Neural progenitor cell (in vitro differentiated cells): Measurements from ENCODE around the gene PPP1R18. TPM values are rescaled to one million over a fixed set of nuclear protein-coding genes. Genes with fewer than 3 reads are reported as not detected.
"Not testable (repeated sequence)": the region's sequence is repeated elsewhere in the genome, so short reads cannot be mapped to it uniquely, and the experiment has no call there.

Source experiments
- DNase-seq: peaks from one replicate; pipeline ENCODE4 v3.0.0-alpha.2; 2016; ENCODE audit warnings: low spot score
- H2AFZ ChIP-seq: fragments of 200-600 bp; sonication (generic); replicated peaks from 2 replicates; pipeline ENCODE4 v1.6.1; 2016; ENCODE audit warnings: antibody characterized with exemption
- H3F3A ChIP-seq: fragments of 200-600 bp; sonication (generic); 2 replicates; pipeline ENCODE4 v1.6.1; 2016; ENCODE audit warnings: antibody characterized with exemption, low read depth
- H3K27ac ChIP-seq: fragments of 200-600 bp; sonication (generic); 2 replicates; pipeline ENCODE4 v1.5.1; 2016; ENCODE audit warnings: mild to moderate bottlenecking
- H3K27me3 ChIP-seq: fragments of 200-600 bp; sonication (generic); 2 replicates; pipeline ENCODE4 v1.6.1; 2016; ENCODE audit warnings: mild to moderate bottlenecking, moderate library complexity
- H3K36me3 ChIP-seq: fragments of 200-600 bp; sonication (generic); 2 replicates; pipeline ENCODE4 v1.5.1; 2016
- H3K4me1 ChIP-seq: fragments of 200-600 bp; sonication (generic); 2 replicates; pipeline ENCODE4 v1.6.1; 2016; ENCODE audit warnings: mixed run types
- H3K4me2 ChIP-seq: fragments of 200-600 bp; sonication (generic); 2 replicates; pipeline ENCODE4 v1.6.1; 2016
- H3K4me3 ChIP-seq: fragments of 200-600 bp; sonication (generic); 2 replicates; pipeline ENCODE4 v1.5.1; 2016
- H3K79me2 ChIP-seq: fragments of 200-600 bp; sonication (generic); 2 replicates; pipeline ENCODE4 v1.6.1; 2016; ENCODE audit warnings: low read depth
- H3K9ac ChIP-seq: fragments of 200-600 bp; sonication (generic); 2 replicates; pipeline ENCODE4 v1.6.1; 2016
- H3K9me3 ChIP-seq: fragments of 200-600 bp; sonication (generic); 2 replicates; pipeline ENCODE4 v1.5.1; 2016; ENCODE audit warnings: low read depth
- H4K20me1 ChIP-seq: fragments of 200-600 bp; sonication (generic); 2 replicates; pipeline ENCODE4 v1.6.1; 2016; ENCODE audit warnings: low read depth
- H3K27ac Mint-ChIP-seq: 3 replicates; pipeline ENCODE4 v1.8.0; 2021; ENCODE audit warnings: mixed read lengths
- H3K27me3 Mint-ChIP-seq: 2 replicates; pipeline ENCODE4 v1.8.0; 2022; ENCODE audit warnings: low read depth, mild to moderate bottlenecking, inconsistent platforms, moderate library complexity, mixed read lengths; ENCODE audit not compliant: insufficient read depth
- H3K36me3 Mint-ChIP-seq: 3 replicates; pipeline ENCODE4 v1.8.0; 2021; ENCODE audit warnings: mixed read lengths
- H3K4me1 Mint-ChIP-seq: 3 replicates; pipeline ENCODE4 v1.8.0; 2021; ENCODE audit warnings: mixed read lengths
- H3K4me3 Mint-ChIP-seq: 3 replicates; pipeline ENCODE4 v1.8.0; 2021; ENCODE audit warnings: mild to moderate bottlenecking, moderate library complexity, mixed read lengths
- H3K9me3 Mint-ChIP-seq: 3 replicates; pipeline ENCODE4 v1.8.0; 2020; ENCODE audit warnings: mixed read lengths
- EZH2 ChIP-seq: fragments of 200-600 bp; sonication (generic); IDR thresholded peaks from 2 replicates; pipeline ENCODE4 v1.6.1; 2017; ENCODE audit warnings: antibody characterized with exemption, mild to moderate bottlenecking, moderate library complexity
- EZH2phosphoT487 ChIP-seq: fragments of 200-600 bp; sonication (generic); IDR thresholded peaks from 2 replicates; pipeline ENCODE4 v1.6.1; 2017; ENCODE audit warnings: antibody characterized with exemption
- total RNA-seq: library from RNA; depleted of rRNA; stranded (reverse); fragments of >200 nt; gene quantifications from 2 replicates; pipeline ENCODE4 v1.2.3, GENCODE V29; 2015; ENCODE audit warnings: low replicate concordance
- TF ChIP-seq, protein P1 (sequence below): fragments of 200-600 bp; sonication (generic); IDR thresholded peaks from 2 replicates; pipeline ENCODE4 v1.5.1; 2017; ENCODE audit warnings: antibody characterized with exemption, mild to moderate bottlenecking

The PPP1R18 gene
- total RNA-seq, 1 donor from 2014 or later, result 10.2 TPM

DNA sequence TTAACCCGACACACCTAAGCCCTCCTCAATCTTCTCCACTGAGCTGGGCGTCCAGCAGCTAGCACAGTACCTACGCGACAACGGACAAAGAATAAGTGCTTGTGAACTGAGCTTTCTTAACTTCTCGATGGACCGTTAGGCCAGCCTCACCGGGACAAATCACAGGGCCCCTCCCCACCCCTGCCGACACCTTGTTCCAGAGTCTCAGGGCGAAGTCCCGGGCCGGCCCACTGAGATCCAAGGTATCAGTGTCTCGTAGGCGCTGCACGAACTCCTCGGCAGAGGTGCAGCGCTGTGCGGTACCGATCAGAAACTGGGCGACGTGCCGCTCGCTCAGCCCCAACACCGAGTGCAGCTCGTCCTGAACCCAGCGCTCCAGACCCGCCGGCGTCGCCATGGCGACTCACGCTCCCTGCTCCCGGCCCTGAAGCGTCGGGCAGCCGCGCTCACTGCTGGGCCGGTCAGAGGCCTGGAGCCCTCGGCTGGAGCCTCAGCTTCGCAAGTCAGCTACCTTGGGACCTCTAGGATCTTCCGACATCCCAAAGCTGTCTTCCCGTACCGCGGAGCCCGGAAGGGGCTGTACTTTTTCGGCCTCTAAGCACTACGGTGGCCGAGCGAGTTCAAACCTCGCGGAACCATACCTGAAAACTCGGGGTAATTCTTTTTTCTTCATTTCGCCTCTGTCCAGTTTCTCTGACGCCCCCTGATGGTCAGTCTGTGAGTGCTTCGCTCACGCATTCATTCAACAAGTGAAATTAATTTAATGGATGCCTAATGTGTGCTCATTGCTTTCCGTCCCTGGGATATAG lies 13.8 kb downstream of the PPP1R18 start, which contains the start of gene DHX16:
Gene DHX16 (minus strand): TSS at position 562 of the 809 bp plus-strand sequence. CDS start 165 bp downstream, at position 397.
- H3K4me2 ChIP-seq, result peak within 1 kb of the TSS; percentile 87
- H4K20me1 ChIP-seq, result peaks cover 14% of the 10 kb centered on the region
- H3K36me3 ChIP-seq, result no peaks in the 10 kb centered on the region
- H3K9ac ChIP-seq, result peak within 1 kb of the TSS; percentile 76
- H3K4me3 Mint-ChIP-seq, result peak within 1 kb of the TSS; percentile 92
- peaks cover 10% of the 10 kb centered on the region for H3K4me1 Mint-ChIP-seq
- H3K9me3 Mint-ChIP-seq, result no peaks in the 10 kb centered on the region
- H3K27me3 ChIP-seq, result no peaks in the 10 kb centered on the region
- no peak within 1 kb of the TSS for H3K27ac ChIP-seq
- peak within 1 kb of the TSS; percentile 66 for H2AFZ ChIP-seq
- H3K4me3 ChIP-seq, result peak within 1 kb of the TSS; percentile 94
- H3K9me3 ChIP-seq, result no peaks in the 10 kb centered on the region
- TF ChIP-seq EZH2 (no peak), EZH2phosphoT487 (no peak)
- TF ChIP-seq, protein P1, sequence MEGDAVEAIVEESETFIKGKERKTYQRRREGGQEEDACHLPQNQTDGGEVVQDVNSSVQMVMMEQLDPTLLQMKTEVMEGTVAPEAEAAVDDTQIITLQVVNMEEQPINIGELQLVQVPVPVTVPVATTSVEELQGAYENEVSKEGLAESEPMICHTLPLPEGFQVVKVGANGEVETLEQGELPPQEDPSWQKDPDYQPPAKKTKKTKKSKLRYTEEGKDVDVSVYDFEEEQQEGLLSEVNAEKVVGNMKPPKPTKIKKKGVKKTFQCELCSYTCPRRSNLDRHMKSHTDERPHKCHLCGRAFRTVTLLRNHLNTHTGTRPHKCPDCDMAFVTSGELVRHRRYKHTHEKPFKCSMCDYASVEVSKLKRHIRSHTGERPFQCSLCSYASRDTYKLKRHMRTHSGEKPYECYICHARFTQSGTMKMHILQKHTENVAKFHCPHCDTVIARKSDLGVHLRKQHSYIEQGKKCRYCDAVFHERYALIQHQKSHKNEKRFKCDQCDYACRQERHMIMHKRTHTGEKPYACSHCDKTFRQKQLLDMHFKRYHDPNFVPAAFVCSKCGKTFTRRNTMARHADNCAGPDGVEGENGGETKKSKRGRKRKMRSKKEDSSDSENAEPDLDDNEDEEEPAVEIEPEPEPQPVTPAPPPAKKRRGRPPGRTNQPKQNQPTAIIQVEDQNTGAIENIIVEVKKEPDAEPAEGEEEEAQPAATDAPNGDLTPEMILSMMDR, result peak; percentile 93
- H3F3A ChIP-seq, result peaks cover 17% of the 10 kb centered on the region
- H3K27ac Mint-ChIP-seq, result peak within 1 kb of the TSS; percentile 30
- peaks cover 13% of the 10 kb centered on the region for H3K36me3 Mint-ChIP-seq
- H3K4me1 ChIP-seq, result peaks cover 3% of the 10 kb centered on the region
- H3K79me2 ChIP-seq, result peaks cover 21% of the 10 kb centered on the region
- H3K27me3 Mint-ChIP-seq, result peaks cover 10% of the 10 kb centered on the region
- peak; percentile 95 for DNase-seq

DNA sequence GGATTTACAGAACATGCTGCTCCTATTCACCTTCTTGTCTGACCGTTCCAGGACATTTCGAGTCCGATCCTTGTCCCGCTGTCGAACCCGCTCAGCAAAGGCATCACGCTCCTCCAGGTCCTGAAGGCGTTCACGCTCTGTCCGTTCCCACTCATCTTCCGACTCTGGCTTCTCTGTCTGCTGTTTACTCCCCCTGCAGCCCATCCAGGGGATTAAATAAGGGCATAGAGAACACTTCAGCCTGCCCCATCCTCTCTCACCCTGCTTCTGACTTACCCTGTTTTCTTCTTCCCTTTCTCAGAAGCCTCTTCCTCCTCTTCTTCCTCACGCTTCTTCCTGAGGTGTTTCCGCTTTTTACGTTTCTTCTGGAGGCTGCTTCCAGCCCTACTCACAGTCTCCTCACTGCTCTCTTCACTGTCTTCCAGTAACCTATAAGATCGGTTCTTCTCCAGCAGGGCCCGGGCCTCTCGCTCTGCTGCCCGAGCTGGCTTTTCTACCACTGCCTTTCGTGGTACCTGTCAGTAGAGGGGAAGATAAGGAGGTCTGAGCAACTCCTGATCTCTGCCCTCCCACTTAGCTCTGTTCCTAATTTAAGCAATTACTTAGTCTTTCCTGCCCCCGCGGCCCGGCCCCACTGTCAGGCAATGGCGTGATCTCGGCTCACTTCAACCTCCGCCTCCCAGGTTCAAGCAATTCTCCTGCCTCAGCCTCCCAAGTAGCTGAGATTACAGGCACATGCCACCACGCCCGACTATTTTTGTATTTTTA lies 15.5 kb downstream of the PPP1R18 start:
- Histone ChIP-seq H3K27ac (no peak overlapping the region), H2AFZ (no peak overlapping the region), H3K4me2 (peak overlapping the region; percentile 87), H3K27me3 (no peaks in the 10 kb centered on the region), H3F3A (peaks cover 17% of the 10 kb centered on the region), H3K4me1 (peaks cover 3% of the 10 kb centered on the region), H3K79me2 (peaks cover 21% of the 10 kb centered on the region), H3K9me3 (no peaks in the 10 kb centered on the region), H3K36me3 (no peaks in the 10 kb centered on the region), H3K4me3 (no peak overlapping the region), H4K20me1 (peaks cover 14% of the 10 kb centered on the region), H3K9ac (no peak overlapping the region)
- Mint-ChIP-seq H3K9me3 (no peaks in the 10 kb centered on the region), H3K27me3 (peaks cover 6% of the 10 kb centered on the region), H3K4me3 (peak overlapping the region; percentile 92), H3K4me1 (peaks cover 10% of the 10 kb centered on the region), H3K36me3 (peaks cover 9% of the 10 kb centered on the region), H3K27ac (no peak overlapping the region)
- TF ChIP-seq EZH2, result no peak
- TF ChIP-seq EZH2phosphoT487, result no peak
- TF ChIP-seq, protein P1, result peak; percentile 34
- peak; percentile 33 for DNase-seq

DNA sequence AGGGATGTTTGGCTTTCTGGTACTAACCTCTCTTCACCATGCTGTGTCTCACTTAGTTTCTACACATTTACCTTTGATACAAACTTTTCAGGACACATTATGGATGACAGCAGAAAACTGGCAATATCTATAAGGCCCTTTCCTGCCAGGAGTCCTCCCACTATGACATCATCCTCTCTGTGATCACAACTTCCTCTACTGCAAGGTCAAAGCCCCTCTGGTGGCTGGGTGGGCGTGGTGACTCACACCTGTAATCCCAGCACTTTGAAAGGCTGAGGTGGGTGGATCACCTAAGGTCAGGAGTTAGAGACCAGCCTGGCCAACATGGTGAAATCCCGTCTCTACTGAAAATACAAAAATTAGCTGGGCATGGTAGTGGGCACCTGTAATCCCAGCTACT lies 20.1 kb downstream of the PPP1R18 start:
- not testable (repeated sequence) for H3K4me2 ChIP-seq, H3K79me2 ChIP-seq, H3K4me1 ChIP-seq, H3K4me1 Mint-ChIP-seq, H3K27me3 ChIP-seq, H3K4me3 Mint-ChIP-seq, H3K27me3 Mint-ChIP-seq, H3K27ac ChIP-seq, H3K4me3 ChIP-seq, H3F3A ChIP-seq, H2AFZ ChIP-seq, H3K36me3 ChIP-seq, H3K9me3 ChIP-seq, H3K9me3 Mint-ChIP-seq, H3K27ac Mint-ChIP-seq, H4K20me1 ChIP-seq, DNase-seq, H3K9ac ChIP-seq
- H3K36me3 Mint-ChIP-seq, result peaks cover 20% of the 10 kb centered on the region
